ENCODE data around the gene USP9Y.

DNA sequence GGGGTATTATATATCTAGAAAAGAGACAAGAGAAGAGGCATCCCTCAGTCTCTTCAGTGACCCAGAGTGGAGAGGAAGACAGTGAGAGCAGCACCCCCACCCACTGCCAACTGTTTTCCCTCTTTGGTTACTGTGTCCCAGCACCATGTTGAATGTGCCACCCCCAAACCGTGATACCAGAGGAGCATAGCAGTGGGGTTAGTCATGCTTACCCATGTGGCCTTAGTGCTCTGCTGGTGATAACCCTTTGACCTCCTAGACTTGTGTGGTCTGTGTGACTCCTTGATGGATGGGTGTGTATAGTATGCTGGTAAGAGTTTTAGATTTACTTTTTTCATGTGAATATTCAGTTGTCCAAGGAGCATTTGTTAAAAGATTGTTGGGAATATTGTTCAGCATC is 48.3 kb downstream of the USP9Y start:
- TF ChIP-seq, protein P1, sequence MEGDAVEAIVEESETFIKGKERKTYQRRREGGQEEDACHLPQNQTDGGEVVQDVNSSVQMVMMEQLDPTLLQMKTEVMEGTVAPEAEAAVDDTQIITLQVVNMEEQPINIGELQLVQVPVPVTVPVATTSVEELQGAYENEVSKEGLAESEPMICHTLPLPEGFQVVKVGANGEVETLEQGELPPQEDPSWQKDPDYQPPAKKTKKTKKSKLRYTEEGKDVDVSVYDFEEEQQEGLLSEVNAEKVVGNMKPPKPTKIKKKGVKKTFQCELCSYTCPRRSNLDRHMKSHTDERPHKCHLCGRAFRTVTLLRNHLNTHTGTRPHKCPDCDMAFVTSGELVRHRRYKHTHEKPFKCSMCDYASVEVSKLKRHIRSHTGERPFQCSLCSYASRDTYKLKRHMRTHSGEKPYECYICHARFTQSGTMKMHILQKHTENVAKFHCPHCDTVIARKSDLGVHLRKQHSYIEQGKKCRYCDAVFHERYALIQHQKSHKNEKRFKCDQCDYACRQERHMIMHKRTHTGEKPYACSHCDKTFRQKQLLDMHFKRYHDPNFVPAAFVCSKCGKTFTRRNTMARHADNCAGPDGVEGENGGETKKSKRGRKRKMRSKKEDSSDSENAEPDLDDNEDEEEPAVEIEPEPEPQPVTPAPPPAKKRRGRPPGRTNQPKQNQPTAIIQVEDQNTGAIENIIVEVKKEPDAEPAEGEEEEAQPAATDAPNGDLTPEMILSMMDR (conservative IDR thresholded peaks at IDR 0.05; ENCODE audit: low read length) = no peak
- no peak for TF ChIP-seq EZH2phosphoT487 (IDR thresholded peaks at IDR 0.05; ENCODE audit: borderline replicate concordance, low read depth, low read length)

All from OCI-LY7 (cell line).